Lower leg skin (tissue), 4 donors: ENCODE data around the gene SLC25A39. TPM values are rescaled to one million over a fixed set of nuclear protein-coding genes. Genes with fewer than 3 reads are reported as not detected.

ENCODE experiments used
- DNase-seq, 2 donors: peaks; one replicate each; pipeline ENCODE4 v3.0.0-alpha.2; 2019; ENCODE audit warnings: low spot score in 2 of 2
- H3K4me3 ChIP-seq: fragments of 200-600 bp; sonication (generic); 2 replicates; pipeline ENCODE4 v1.5.1; 2017; ENCODE audit warnings: mild to moderate bottlenecking, low read depth; ENCODE audit not compliant: poor library complexity, severe bottlenecking
- CTCF ChIP-seq, 3 donors: fragments of 450-650 bp; IDR thresholded peaks; one replicate each; pipeline ENCODE4 v1.5.1; 2016; ENCODE audit warnings: antibody characterized with exemption in 3 of 3, mild to moderate bottlenecking in 3 of 3, moderate library complexity in 2 of 3
- POLR2A ChIP-seq, 2 donors: fragments of 450-650 bp; IDR thresholded peaks; one replicate each; pipeline ENCODE4 v1.6.1; 2016 to 2017; ENCODE audit warnings: antibody characterized with exemption in 2 of 2, mild to moderate bottlenecking in 1 of 2, moderate library complexity in 1 of 2
- WGBS, 2 donors: methylation state at CpG; one replicate each; pipeline ENCODE4 v1.1.5; 2018; 5-methylcytosine and 5-hydroxymethylcytosine counted together
- intact Hi-C: fragments of 100-400 bp; cut with DNase I; formaldehyde crosslinking; loops from one replicate; pipeline ENCODE4 v1.15.0; 2023; ENCODE audit warnings: low total_unique reads
- total RNA-seq, 4 donors: library from RNA; depleted of rRNA; stranded (reverse); fragments of >200 nt; gene quantifications; one replicate each; pipeline ENCODE4 v1.1.0, GENCODE V29; 2016

The SLC25A39 gene
- total RNA-seq, 4 donors from 2014 or later = 73.4 to 113 (median 90.0) TPM

GRCh38 chr17:44314869-44315661 lies 9.6 kb downstream of the SLC25A39 start:
- TF ChIP-seq CTCF (IDR thresholded peaks at IDR 0.05) = no peak
- TF ChIP-seq POLR2A (IDR thresholded peaks at IDR 0.05) = no peak
- H3K4me3 ChIP-seq = no peak overlapping the region
- intact Hi-C loops = no loop called here
- DNase-seq = no peak
- 1% methylated on average over 24 to 36 of the region's 81 CpGs for WGBS, 2 donors

GRCh38 chr17:44314524-44314868 lies 10.1 kb downstream of the SLC25A39 start:
- WGBS, 2 donors = 25 to 38% methylated on average over 10 of the region's 11 CpGs
- TF ChIP-seq CTCF (IDR thresholded peaks at IDR 0.05) = no peak
- TF ChIP-seq POLR2A (IDR thresholded peaks at IDR 0.05) = no peak
- DNase-seq = no peak
- intact Hi-C loops = no loop called here
- no peak overlapping the region for H3K4me3 ChIP-seq

DNA sequence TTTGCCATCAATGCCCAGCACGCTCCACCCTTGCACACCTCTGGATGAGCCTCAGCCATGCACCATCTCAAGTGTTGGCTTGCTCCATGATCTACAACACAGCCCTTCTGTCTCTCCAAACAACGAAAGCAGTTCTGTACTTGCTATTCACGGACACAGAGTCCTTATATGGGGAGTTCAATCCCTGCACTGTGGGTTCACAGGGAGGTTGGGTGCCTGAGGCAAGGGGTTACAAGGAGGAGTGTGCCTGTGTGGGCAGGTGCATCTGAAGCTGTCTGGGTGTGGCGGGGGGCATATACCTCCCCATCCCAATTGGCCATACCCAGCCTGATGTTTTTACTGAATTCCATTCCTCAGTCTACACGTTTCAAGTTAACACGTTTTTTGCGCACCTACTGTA lies 10.6 kb downstream of the SLC25A39 start:
- intact Hi-C loops = no loop called here
- no peak overlapping the region for H3K4me3 ChIP-seq
- no peak for TF ChIP-seq CTCF (IDR thresholded peaks at IDR 0.05)
- TF ChIP-seq POLR2A (IDR thresholded peaks at IDR 0.05) = no peak
- 54 to 64% methylated on average over 7 of the region's 7 CpGs for WGBS, 2 donors
- DNase-seq = no peak

DNA sequence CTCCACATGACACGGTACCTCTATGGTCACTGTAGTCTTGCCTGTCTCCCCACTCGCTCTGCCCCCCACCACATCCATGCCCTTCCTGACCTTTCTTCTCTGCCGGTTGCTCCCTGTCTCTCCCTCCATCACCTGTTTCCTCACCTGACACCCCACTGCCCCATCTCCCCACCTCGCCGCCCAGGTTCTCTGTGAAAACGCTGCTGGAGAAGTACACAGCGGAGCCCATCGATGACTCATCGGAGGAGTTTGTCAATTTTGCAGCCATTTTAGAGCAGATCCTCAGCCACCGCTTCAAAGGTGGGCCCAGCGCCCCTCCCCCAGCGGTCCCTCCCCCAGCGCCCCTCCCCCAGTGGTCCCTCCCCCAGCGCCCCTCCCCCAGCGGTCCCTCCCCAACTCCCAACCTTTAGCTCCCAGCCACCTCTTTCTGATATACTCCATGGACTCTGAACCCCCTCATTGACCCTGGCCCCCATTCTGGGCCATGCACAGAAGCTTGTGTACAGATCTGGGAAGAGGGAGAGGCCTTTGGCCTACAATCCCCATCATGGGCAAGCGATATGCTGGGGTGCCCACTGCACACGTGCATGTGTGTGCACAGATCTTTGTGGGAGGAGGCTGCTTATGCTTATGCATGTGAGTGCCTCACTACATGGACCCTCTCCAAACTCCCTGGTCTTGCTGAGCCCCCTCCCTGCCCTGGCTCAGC lies 12.1 kb downstream of the SLC25A39 start:
- no peak for DNase-seq
- WGBS, 2 donors = 68 to 70% methylated on average over 16 to 17 of the region's 17 CpGs
- intact Hi-C loops = no loop called here
- TF ChIP-seq CTCF (IDR thresholded peaks at IDR 0.05) (no peak), POLR2A (IDR thresholded peaks at IDR 0.05) (no peak)
- H3K4me3 ChIP-seq = no peak overlapping the region

- intact Hi-C loops = no loop called here
Measured at GRCh38 chr17:44311562-44312181, 13.0 kb downstream of the SLC25A39 start.

More at GRCh38 chr17:44311562-44312181, 13.0 kb downstream of the SLC25A39 start:
- no peak for DNase-seq
- no peak overlapping the region for H3K4me3 ChIP-seq
- TF ChIP-seq CTCF (IDR thresholded peaks at IDR 0.05) (no peak), POLR2A (IDR thresholded peaks at IDR 0.05) (no peak)
- 89 to 90% methylated on average over 1 to 2 of the region's 5 CpGs for WGBS, 2 donors
